Fibroblast of lung (primary cell): ENCODE data around the gene CRB1. TPM values are rescaled to one million over a fixed set of nuclear protein-coding genes. Genes with fewer than 3 reads are reported as not detected.

ENCODE experiments used
- DNase-seq, 2 donors: peaks; one replicate each; pipeline versions ENCODE4 v3.0.0 to v3.0.0-alpha.2; 2010; ENCODE audit warnings: low read depth in 2 of 2
- H2AFZ ChIP-seq: 2 replicates; pipeline ENCODE4 v1.5.1; 2012; ENCODE audit warnings: low read length, control low read depth, inconsistent platforms
- H3K27ac ChIP-seq: 2 replicates; pipeline ENCODE4 v1.5.1; 2011; ENCODE audit warnings: low read length, control low read depth; ENCODE audit not compliant: insufficient read depth
- H3K27me3 ChIP-seq: 2 replicates; pipeline ENCODE4 v1.5.1; 2011; ENCODE audit warnings: mild to moderate bottlenecking, low read length; ENCODE audit not compliant: control insufficient read depth, insufficient read depth
- H3K36me3 ChIP-seq: 2 replicates; pipeline ENCODE4 v1.5.1; 2011; ENCODE audit warnings: low read length; ENCODE audit not compliant: control insufficient read depth, insufficient read depth
- H3K4me1 ChIP-seq: 2 replicates; pipeline ENCODE4 v1.5.1; 2011; ENCODE audit warnings: low read length; ENCODE audit not compliant: control insufficient read depth, insufficient read depth; ENCODE audit errors: extremely low read depth
- H3K4me2 ChIP-seq: 2 replicates; pipeline ENCODE4 v1.5.1; 2011; ENCODE audit warnings: low read length, control low read depth; ENCODE audit not compliant: insufficient read depth; ENCODE audit errors: extremely low read depth
- H3K4me3 ChIP-seq, 4 experiments: fragments of 200-600 bp in 1 of 4; sonication (generic) in 1 of 4; replicated peaks in 1 of 4; 2 replicates each; pipeline ENCODE4 v1.5.1; 2011 to 2016; ENCODE audit warnings: low read length in 4 of 4, low read depth in 3 of 4, mild to moderate bottlenecking in 3 of 4, control low read depth in 2 of 4, inconsistent platforms in 1 of 4, mixed read lengths in 1 of 4; ENCODE audit not compliant: insufficient read depth in 1 of 4; ENCODE audit errors: control extremely low read depth in 1 of 4
- H3K79me2 ChIP-seq: 2 replicates; pipeline ENCODE4 v1.5.1; 2012; ENCODE audit warnings: mild to moderate bottlenecking, low read length, inconsistent platforms; ENCODE audit not compliant: control insufficient read depth, insufficient read depth
- H3K9ac ChIP-seq: 2 replicates; pipeline ENCODE4 v1.5.1; 2011; ENCODE audit warnings: mild to moderate bottlenecking, low read length, control low read depth; ENCODE audit not compliant: insufficient read depth
- H3K9me3 ChIP-seq: 2 replicates; pipeline ENCODE4 v1.5.1; 2012; ENCODE audit warnings: low read depth, low read length; ENCODE audit not compliant: control insufficient read depth, insufficient read depth
- H4K20me1 ChIP-seq: 2 replicates; pipeline ENCODE4 v1.5.1; 2011; ENCODE audit warnings: low read length; ENCODE audit not compliant: control insufficient read depth, insufficient read depth; ENCODE audit errors: extremely low read depth
- EZH2 ChIP-seq: IDR thresholded peaks from 2 replicates; pipeline ENCODE4 v1.5.1; 2012; ENCODE audit warnings: low read length, control low read depth, mild to moderate bottlenecking; ENCODE audit errors: missing control alignments
- polyA plus RNA-seq, 2 donors: library from polyadenylated mRNA; depleted of rRNA in 1 of 2; stranded (reverse) in 1 of 2; unstranded in 1 of 2; fragments of >200 nt; gene quantifications; 2 replicates each; pipeline ENCODE4 v1.2.1, GENCODE V29; 2011 to 2012; ENCODE audit warnings: missing spikeins in 1 of 2
- total RNA-seq: library from RNA; depleted of rRNA; stranded (reverse); fragments of >200 nt; gene quantifications from 2 replicates; pipeline ENCODE4 v1.2.1, GENCODE V29; 2014
- TF ChIP-seq, protein P1 (sequence below), 2 donors: IDR thresholded peaks in 1 of 2; conservative IDR thresholded peaks in 1 of 2; 1 replicate in 1 of 2; 2 replicates in 1 of 2; pipeline ENCODE4 v1.5.1; 2011 to 2012; ENCODE audit warnings: low read length in 2 of 2, control low read depth in 1 of 2, inconsistent platforms in 1 of 2, low read depth in 1 of 2, mild to moderate bottlenecking in 1 of 2

Gene CRB1
- total and polyA plus RNA-seq, 2 donors (not counting 1 experiment from before 2014, with no cell fraction given), result 0.05 to 0.66 TPM

DNA sequence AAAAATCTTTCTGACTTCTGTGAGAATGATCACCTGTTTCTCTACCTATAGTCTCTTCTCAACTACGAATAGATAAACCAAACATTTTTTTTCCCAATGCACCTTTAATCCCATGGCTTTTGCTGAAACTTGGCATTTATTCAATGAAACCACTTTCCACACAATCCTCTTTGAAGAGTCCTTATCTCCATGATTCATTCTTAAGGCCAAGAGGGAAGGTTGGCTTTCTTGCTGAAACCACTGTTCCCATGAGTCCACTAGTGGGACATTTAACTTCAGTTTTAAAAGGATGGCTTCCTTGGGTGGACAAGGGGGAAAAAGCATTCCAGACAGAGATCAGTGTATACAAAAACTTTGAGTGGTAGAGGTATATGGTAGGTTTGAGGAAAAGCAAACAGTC is 73.6 kb downstream of the CRB1 start:
- no peak for TF ChIP-seq EZH2
- TF ChIP-seq, protein P1, sequence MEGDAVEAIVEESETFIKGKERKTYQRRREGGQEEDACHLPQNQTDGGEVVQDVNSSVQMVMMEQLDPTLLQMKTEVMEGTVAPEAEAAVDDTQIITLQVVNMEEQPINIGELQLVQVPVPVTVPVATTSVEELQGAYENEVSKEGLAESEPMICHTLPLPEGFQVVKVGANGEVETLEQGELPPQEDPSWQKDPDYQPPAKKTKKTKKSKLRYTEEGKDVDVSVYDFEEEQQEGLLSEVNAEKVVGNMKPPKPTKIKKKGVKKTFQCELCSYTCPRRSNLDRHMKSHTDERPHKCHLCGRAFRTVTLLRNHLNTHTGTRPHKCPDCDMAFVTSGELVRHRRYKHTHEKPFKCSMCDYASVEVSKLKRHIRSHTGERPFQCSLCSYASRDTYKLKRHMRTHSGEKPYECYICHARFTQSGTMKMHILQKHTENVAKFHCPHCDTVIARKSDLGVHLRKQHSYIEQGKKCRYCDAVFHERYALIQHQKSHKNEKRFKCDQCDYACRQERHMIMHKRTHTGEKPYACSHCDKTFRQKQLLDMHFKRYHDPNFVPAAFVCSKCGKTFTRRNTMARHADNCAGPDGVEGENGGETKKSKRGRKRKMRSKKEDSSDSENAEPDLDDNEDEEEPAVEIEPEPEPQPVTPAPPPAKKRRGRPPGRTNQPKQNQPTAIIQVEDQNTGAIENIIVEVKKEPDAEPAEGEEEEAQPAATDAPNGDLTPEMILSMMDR (conservative IDR thresholded peaks at IDR 0.05 in 1 of 2, IDR thresholded peaks at IDR 0.05 in 1 of 2; ENCODE audit: low read depth in 1 of 2, low read length in 2 of 2), result no peak
- peak in 1 of 2 donors; percentile 59 for DNase-seq
- H3K9ac ChIP-seq, result no peak overlapping the region
- H3K79me2 ChIP-seq, result no peaks in the 10 kb centered on the region
- no peak overlapping the region for H3K4me3 ChIP-seq
- no peak overlapping the region for H2AFZ ChIP-seq
- no peaks in the 10 kb centered on the region for H3K9me3 ChIP-seq
- no peaks in the 10 kb centered on the region for H4K20me1 ChIP-seq
- no peak overlapping the region for H3K4me2 ChIP-seq
- H3K27ac ChIP-seq, result no peak overlapping the region
- H3K27me3 ChIP-seq, result no peaks in the 10 kb centered on the region
- H3K4me1 ChIP-seq, result no peaks in the 10 kb centered on the region
- H3K36me3 ChIP-seq, result no peaks in the 10 kb centered on the region

DNA sequence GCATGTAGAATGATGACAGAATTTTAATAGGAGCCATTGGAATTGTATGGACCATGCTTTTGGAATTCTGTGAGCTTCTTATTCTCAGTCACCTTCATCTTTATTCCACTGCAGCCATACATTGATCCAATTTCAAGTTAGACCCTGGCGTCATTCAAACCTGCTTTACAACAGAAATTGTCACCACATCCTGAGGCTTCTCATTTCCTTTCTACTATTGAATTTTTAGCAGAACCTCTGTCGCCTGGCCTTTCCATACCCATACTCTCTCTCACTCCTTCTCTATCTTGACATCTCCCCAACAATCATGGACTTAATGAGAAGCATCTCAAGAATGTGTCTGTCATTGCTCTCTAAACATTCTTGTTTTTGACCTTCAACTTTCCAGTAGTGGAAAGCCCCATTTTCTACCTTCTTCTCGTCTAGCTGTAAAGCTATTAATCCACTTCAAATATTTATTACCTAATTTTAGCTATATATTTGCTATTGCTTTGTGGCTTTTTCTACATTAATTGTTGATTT is 74.1 kb downstream of the CRB1 start:
- Histone ChIP-seq H3K36me3 (no peaks in the 10 kb centered on the region), H3K79me2 (no peaks in the 10 kb centered on the region), H2AFZ (no peak overlapping the region), H3K27ac (no peak overlapping the region), H3K4me3 (no peak overlapping the region), H3K9me3 (no peaks in the 10 kb centered on the region), H3K27me3 (no peaks in the 10 kb centered on the region), H3K4me2 (no peak overlapping the region), H3K9ac (no peak overlapping the region), H3K4me1 (no peaks in the 10 kb centered on the region), H4K20me1 (no peaks in the 10 kb centered on the region)
- peak in 1 of 2 donors; percentile 40 for DNase-seq
- TF ChIP-seq, protein P1 (conservative IDR thresholded peaks at IDR 0.05 in 1 of 2, IDR thresholded peaks at IDR 0.05 in 1 of 2; ENCODE audit: low read depth in 1 of 2, low read length in 2 of 2), result no peak
- no peak for TF ChIP-seq EZH2

DNA sequence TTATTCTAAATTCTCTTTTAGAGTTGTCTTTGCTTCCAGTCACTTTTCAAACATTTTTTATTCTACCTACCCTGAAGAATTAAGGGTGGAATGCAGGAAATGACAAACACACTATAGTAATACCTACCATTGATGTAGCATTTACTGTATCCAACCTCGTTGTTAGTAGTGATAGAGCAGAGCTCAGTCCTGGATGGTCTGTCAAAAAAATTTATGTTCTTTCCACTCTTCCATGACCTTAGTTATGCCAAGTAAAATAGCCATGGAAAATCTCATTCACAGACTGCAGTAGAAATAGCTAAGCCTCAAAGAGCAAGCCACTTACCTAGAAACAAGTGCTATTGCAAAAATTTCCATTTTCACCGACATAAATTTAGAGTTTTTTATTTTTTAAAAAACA is 74.6 kb downstream of the CRB1 start:
- H3K4me1 ChIP-seq, result no peaks in the 10 kb centered on the region
- no peak overlapping the region for H3K4me2 ChIP-seq
- no peak overlapping the region for H3K4me3 ChIP-seq
- no peak overlapping the region for H3K27ac ChIP-seq
- peak in 1 of 2 donors; percentile 19 for DNase-seq
- no peaks in the 10 kb centered on the region for H3K36me3 ChIP-seq
- no peak for TF ChIP-seq EZH2
- TF ChIP-seq, protein P1 (conservative IDR thresholded peaks at IDR 0.05 in 1 of 2, IDR thresholded peaks at IDR 0.05 in 1 of 2; ENCODE audit: low read depth in 1 of 2, low read length in 2 of 2), result no peak
- no peaks in the 10 kb centered on the region for H3K79me2 ChIP-seq
- H3K9ac ChIP-seq, result no peak overlapping the region
- H2AFZ ChIP-seq, result no peak overlapping the region
- H3K9me3 ChIP-seq, result no peaks in the 10 kb centered on the region
- no peaks in the 10 kb centered on the region for H4K20me1 ChIP-seq
- no peaks in the 10 kb centered on the region for H3K27me3 ChIP-seq
